Stimulated activated CD8-positive, alpha-beta memory T cell treated with anti-CD3 and anti-CD28 coated beads, Interleukin-15, amount 100 ng/mL, for 4 hours (primary cell): Measurements from ENCODE around the gene RNF144A.

ENCODE experiments used
- DNase-seq, 2 donors: peaks; one replicate each; pipeline ENCODE4 v3.0.0-alpha.2; 2020; ENCODE audit warnings: low read depth in 2 of 2

RNF144A gene

GRCh38 chr2:7083580-7084509, 166.6 kb downstream of the RNF144A start:
- DNase-seq: no peak

GRCh38 chr2:7084601-7085000, 167.4 kb downstream of the RNF144A start:
- DNase-seq: no peak

GRCh38 chr2:7089284-7089683, 172.1 kb downstream of the RNF144A start:
- no peak for DNase-seq

- DNase-seq: no peak
These were observed 172.8 kb downstream of the RNF144A start for GRCh38 chr2:7089898-7090510.

GRCh38 chr2:7093376-7093775, 176.2 kb downstream of the RNF144A start:
- DNase-seq: no peak
